Pancreas (tissue), 10 donors: Measurements from ENCODE around the gene TNRC18. TPM values are rescaled to one million over a fixed set of nuclear protein-coding genes. Genes with fewer than 3 reads are reported as not detected.

Experiments
- ATAC-seq, 4 donors: fragments of 200-7000 bp; cut with Tn5 transposase; one replicate each; pipeline versions ENCODE4 v1.8.0 to v1.9.1; 2020; ENCODE audit warnings: mild to moderate bottlenecking in 4 of 4, moderate library complexity in 4 of 4
- DNase-seq, 6 donors: peaks; one replicate each; pipeline ENCODE4 v3.0.0-alpha.2; 2020
- FAIRE-seq: peaks from 2 replicates; lab custom pipeline; 2012; peaks lifted over from hg19 to GRCh38; lab: Jason Lieb, UNC
- H3K27ac ChIP-seq, 4 donors: fragments of 200-600 bp; sonication (generic); 1 replicate in 3 of 4; 2 replicates in 1 of 4; pipeline versions ENCODE4 v1.5.0 to v1.8.0; 2020
- H3K27me3 ChIP-seq, 4 donors: fragments of 200-600 bp; one replicate each; pipeline ENCODE4 v1.8.0; 2021
- H3K36me3 ChIP-seq, 3 donors: fragments of 200-600 bp; sonication (generic) in 1 of 3; one replicate each; pipeline versions ENCODE4 v1.5.0 to v1.8.0; 2020 to 2021
- H3K4me1 ChIP-seq, 3 donors: fragments of 200-600 bp; one replicate each; pipeline ENCODE4 v1.8.0; 2021
- H3K4me3 ChIP-seq, 4 donors: fragments of 200-600 bp; sonication (generic) in 2 of 4; one replicate each; pipeline versions ENCODE4 v1.5.0 to v1.8.0; 2020 to 2021
- H3K9me3 ChIP-seq, 4 donors: fragments of 200-600 bp; one replicate each; pipeline ENCODE4 v1.8.0; 2021
- WGBS, 2 donors: extraction: QIAGEN DNeasy Blood & Tissue Kit; methylation state at CpG; one replicate each; pipeline ENCODE4 v1.1.7; 2013; 5-methylcytosine and 5-hydroxymethylcytosine counted together
- intact Hi-C, 3 donors: fragments of 100-400 bp; cut with DNase I; formaldehyde crosslinking; loops; one replicate each; pipeline versions ENCODE4 v1.11.1 to v1.14.2; 2022
- polyA plus RNA-seq, 2 donors: library from polyadenylated mRNA; stranded (reverse); fragments of 200-250 nt; gene quantifications; one replicate each; pipeline ENCODE4 v1.2.3, GENCODE V29; 2013
- total RNA-seq, 6 donors: library from RNA; stranded (reverse); fragmentation: NEBNext Ultra II Directional in 4 of 6; extraction: Animal tissue kit (Norgen Biotek cat#: 25700) in 4 of 6; gene quantifications; one replicate each; pipeline versions ENCODE4 v1.2.1 to v1.2.4, GENCODE V29; 2021 to 2023
- TF ChIP-seq, protein P1 (sequence below), 4 donors: fragments of 200-600 bp; sonication (generic) in 3 of 4; IDR thresholded peaks; one replicate each; pipeline versions ENCODE4 v1.5.0 to v1.8.0; 2021; ENCODE audit warnings: antibody characterized with exemption in 4 of 4
- donor health status: healthy with polysubstance abuse.
- donor health status: DM: no; HTN: no; CAD: no; lungs with moderate emphysema.
- donor health status: DM: no; HTN: no; CAD: no.
- donor health status: control.
- donor health status: control.
- donor health status: Bipolar disorder and iron deficiency.
- donor health status: DM: yes; HTN: yes; CAD: no.
- donor health status: DM: no; HTN: no; CAD: no.
- donor health status: DM: no; HTN: no; CAD: no.
- donor health status: DM: yes; HTN: yes; CAD: no.

TNRC18 gene
- total and polyA plus RNA-seq, 8 donors, result 30.1 to 80.6 (median 36.9) TPM

DNA sequence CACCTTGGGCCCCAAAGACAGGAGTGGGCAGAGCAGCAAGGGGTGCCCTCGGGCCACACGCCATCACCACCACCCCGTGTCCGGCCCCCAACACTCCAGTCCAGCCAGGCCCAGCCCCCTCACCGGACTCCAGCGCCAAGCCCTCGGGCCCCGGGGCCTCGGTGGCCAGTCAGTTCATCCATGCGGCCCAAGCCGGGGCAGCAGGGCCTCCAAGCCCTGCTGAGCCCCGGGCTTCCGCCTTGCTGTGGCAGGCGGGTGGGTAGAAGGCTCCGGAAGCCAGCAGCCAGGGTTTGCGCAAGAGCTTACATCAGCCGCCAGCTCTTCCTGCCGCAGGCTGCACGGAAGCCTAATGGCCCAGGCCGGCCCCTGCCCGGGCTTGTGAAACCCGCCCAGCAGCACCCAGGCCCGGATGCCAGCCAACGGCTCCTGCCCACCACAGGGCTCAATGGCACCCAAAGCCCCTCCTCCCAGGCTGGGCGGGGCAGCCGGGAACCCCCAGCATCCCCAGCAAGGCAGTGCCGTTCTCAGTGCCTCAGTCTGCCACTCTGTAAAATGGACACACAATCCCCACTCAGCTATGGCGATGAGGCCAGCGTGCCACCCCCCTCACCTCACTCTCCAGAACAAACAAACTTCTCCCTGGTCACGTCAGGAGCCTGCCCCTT, 26.5 kb downstream of the TNRC18 start:
- FAIRE-seq (no peak), ATAC-seq (peak; percentile 67 to 92 (median 86)), DNase-seq (peak; percentile 54 to 87 (median 64))
- Histone ChIP-seq H3K4me1 (peaks cover 0 to 4% (median 0%) of the 10 kb centered on the region in 3 donors), H3K27ac (peak overlapping the region in 2 of 4 donors; percentile 66 to 70), H3K27me3 (no peaks in the 10 kb centered on the region), H3K9me3 (no peaks in the 10 kb centered on the region), H3K4me3 (peak overlapping the region in 1 of 4 donors; percentile 34), H3K36me3 (peaks cover 0 to 16% (median 11%) of the 10 kb centered on the region in 3 donors)
- 69 to 73% methylated on average over 29 to 30 of the region's 30 CpGs for WGBS, 2 donors
- TF ChIP-seq, protein P1, sequence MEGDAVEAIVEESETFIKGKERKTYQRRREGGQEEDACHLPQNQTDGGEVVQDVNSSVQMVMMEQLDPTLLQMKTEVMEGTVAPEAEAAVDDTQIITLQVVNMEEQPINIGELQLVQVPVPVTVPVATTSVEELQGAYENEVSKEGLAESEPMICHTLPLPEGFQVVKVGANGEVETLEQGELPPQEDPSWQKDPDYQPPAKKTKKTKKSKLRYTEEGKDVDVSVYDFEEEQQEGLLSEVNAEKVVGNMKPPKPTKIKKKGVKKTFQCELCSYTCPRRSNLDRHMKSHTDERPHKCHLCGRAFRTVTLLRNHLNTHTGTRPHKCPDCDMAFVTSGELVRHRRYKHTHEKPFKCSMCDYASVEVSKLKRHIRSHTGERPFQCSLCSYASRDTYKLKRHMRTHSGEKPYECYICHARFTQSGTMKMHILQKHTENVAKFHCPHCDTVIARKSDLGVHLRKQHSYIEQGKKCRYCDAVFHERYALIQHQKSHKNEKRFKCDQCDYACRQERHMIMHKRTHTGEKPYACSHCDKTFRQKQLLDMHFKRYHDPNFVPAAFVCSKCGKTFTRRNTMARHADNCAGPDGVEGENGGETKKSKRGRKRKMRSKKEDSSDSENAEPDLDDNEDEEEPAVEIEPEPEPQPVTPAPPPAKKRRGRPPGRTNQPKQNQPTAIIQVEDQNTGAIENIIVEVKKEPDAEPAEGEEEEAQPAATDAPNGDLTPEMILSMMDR (IDR thresholded peaks at IDR 0.05), result no peak
- intact Hi-C loops, result no loop called here

DNA sequence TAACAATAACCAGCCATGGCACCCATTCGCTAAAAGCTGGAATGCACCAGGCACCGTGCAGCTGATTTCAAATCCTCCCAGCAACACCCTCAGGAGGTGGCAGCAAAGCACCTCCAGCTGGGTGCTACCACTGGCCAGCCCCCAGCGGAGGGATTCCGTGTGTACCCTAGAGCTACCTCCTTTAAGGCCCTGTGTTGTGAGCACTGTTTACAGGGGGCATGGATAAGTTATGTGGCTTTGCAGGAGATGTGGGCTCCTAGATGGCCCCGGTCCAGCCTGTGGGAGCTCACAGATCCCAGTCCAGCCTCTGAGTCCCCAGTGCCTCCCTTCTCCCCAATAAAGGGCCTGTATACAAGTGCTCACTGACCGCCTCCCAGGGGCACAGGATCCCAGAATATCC, 27.1 kb downstream of the TNRC18 start:
- Histone ChIP-seq H3K9me3 (no peaks in the 10 kb centered on the region), H3K36me3 (peaks cover 0 to 16% (median 11%) of the 10 kb centered on the region in 3 donors), H3K27ac (peak overlapping the region in 2 of 4 donors; percentile 66 to 70), H3K4me1 (peaks cover 0 to 4% (median 0%) of the 10 kb centered on the region in 3 donors), H3K4me3 (peak overlapping the region in 1 of 4 donors; percentile 34), H3K27me3 (no peaks in the 10 kb centered on the region)
- no peak for DNase-seq
- WGBS, 2 donors, result 80 to 96% methylated on average over 6 of the region's 6 CpGs
- no peak for FAIRE-seq
- TF ChIP-seq, protein P1 (IDR thresholded peaks at IDR 0.05), result no peak
- peak; percentile 18 to 53 (median 44) for ATAC-seq
- intact Hi-C loops, result no loop called here

DNA sequence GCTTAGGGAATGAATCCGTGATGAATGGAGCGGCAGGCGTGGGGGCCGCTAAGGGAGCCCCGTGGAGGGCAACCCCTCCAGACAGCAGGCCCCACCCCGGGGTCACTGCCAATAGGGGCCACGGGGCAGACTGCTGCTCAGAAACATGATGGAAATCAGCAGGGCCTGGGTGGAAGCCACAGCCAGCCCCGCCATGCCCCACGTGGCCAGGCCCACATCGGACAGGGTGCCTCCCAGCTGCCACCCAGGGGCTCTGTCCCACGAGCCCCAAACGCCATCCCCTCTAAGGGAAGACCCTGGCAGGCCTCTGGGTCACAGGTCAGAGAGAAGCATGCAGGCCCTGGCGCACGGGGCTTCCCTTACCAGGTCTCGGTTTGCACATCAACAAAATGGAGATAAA, 28.4 kb downstream of the TNRC18 start:
- peaks cover 0 to 4% (median 0%) of the 10 kb centered on the region in 3 donors for H3K4me1 ChIP-seq
- peaks cover 0 to 25% (median 18%) of the 10 kb centered on the region in 3 donors for H3K36me3 ChIP-seq
- WGBS, 2 donors, result 84 to 85% methylated on average over 15 of the region's 15 CpGs
- intact Hi-C loops, result no loop called here
- no peak overlapping the region for H3K27ac ChIP-seq
- FAIRE-seq (no peak), ATAC-seq (no peak), DNase-seq (no peak)
- no peaks in the 10 kb centered on the region for H3K9me3 ChIP-seq
- H3K4me3 ChIP-seq, result no peak overlapping the region
- H3K27me3 ChIP-seq, result no peaks in the 10 kb centered on the region
- TF ChIP-seq, protein P1 (IDR thresholded peaks at IDR 0.05), result no peak

DNA sequence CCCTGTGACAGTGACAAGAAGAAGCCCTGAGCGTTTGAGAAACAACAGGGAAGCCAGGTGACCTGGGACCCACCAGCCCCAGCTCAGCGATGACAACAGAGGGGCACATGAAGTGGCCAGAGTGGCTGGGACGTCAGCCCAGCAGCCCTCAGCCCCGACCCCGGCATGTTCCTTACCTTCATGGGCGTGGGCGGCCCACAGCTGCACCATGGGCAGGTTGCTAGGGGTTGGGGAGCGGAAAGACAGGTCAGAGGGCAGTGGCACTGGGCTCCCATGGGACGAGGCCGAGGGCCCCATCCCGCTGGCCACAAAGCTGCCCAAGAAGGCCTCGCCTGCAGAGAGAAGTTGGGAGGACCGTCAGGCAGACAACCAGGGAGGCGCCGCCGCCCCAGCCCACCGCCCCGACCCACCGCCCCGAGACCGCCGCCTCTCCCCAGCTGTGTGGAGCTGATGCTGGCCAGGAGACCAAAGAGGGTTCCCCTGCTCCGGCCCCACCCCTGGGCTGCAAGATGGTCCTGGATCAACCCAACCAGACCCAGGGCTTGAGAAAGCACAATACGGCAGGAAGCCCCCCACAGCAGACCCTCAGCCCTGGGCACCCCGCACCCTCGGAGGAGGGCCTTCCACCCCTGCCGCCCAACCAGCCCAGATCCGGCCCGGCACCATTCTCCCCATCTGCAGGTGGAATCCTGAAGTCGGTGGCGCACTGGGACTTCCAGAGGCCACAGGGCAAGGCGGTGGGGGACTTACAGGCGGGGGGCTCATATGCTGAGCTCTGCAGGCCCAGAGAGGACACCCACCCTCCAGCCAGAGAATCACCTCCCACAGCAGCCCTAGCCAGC, 29.1 kb downstream of the TNRC18 start:
- ATAC-seq, result no peak
- peaks cover 0 to 33% (median 18%) of the 10 kb centered on the region in 3 donors for H3K36me3 ChIP-seq
- WGBS, 2 donors, result 90% methylated on average over 28 to 33 of the region's 33 CpGs
- no peak for FAIRE-seq
- H3K4me1 ChIP-seq, result peaks cover 0 to 4% (median 0%) of the 10 kb centered on the region in 3 donors
- H3K4me3 ChIP-seq, result no peak overlapping the region
- H3K27me3 ChIP-seq, result no peaks in the 10 kb centered on the region
- intact Hi-C loops, result no loop called here
- DNase-seq, result no peak
- H3K9me3 ChIP-seq, result no peaks in the 10 kb centered on the region
- TF ChIP-seq, protein P1 (IDR thresholded peaks at IDR 0.05), result no peak
- H3K27ac ChIP-seq, result no peak overlapping the region
